Subcutaneous abdominal adipose tissue (tissue), 5 donors: ENCODE data around the gene WARS2.
"Not testable (repeated sequence)": the region's sequence is repeated elsewhere in the genome, so short reads cannot be mapped to it uniquely, and the experiment has no call there.

ENCODE experiments used
- H3K27ac ChIP-seq: one replicate; pipeline ENCODE4 v1.7.0; 2013; ENCODE audit warnings: low read depth, mild to moderate bottlenecking, inconsistent platforms, low read length, moderate library complexity
- H3K27me3 ChIP-seq, 5 donors: one replicate each; pipeline ENCODE4 v1.7.0; 2013; ENCODE audit warnings: low read length in 5 of 5, inconsistent platforms in 1 of 5; ENCODE audit not compliant: control insufficient read depth in 5 of 5, insufficient read depth in 4 of 5
- H3K36me3 ChIP-seq, 5 donors: one replicate each; pipeline ENCODE4 v1.7.0; 2013; ENCODE audit warnings: low read length in 5 of 5; ENCODE audit not compliant: control insufficient read depth in 5 of 5, insufficient read depth in 5 of 5
- H3K4me1 ChIP-seq, 5 donors: one replicate each; pipeline ENCODE4 v1.7.0; 2013; ENCODE audit warnings: low read length in 5 of 5, mild to moderate bottlenecking in 3 of 5, moderate library complexity in 1 of 5; ENCODE audit not compliant: control insufficient read depth in 5 of 5, insufficient read depth in 5 of 5
- H3K4me3 ChIP-seq, 5 donors: one replicate each; pipeline ENCODE4 v1.7.0; 2013; ENCODE audit warnings: low read length in 5 of 5, low read depth in 1 of 5
- H3K9ac ChIP-seq, 5 donors: one replicate each; pipeline ENCODE4 v1.7.0; 2013; ENCODE audit warnings: low read length in 5 of 5, mild to moderate bottlenecking in 4 of 5, moderate library complexity in 3 of 5
- H3K9me3 ChIP-seq, 5 donors: one replicate each; pipeline ENCODE4 v1.7.0; 2013; ENCODE audit warnings: low read length in 5 of 5; ENCODE audit not compliant: control insufficient read depth in 5 of 5
- donor health status: healthy.
- donor health status: healthy.
- donor health status: healthy.
- donor health status: healthy.
- donor health status: healthy.

The WARS2 gene

DNA sequence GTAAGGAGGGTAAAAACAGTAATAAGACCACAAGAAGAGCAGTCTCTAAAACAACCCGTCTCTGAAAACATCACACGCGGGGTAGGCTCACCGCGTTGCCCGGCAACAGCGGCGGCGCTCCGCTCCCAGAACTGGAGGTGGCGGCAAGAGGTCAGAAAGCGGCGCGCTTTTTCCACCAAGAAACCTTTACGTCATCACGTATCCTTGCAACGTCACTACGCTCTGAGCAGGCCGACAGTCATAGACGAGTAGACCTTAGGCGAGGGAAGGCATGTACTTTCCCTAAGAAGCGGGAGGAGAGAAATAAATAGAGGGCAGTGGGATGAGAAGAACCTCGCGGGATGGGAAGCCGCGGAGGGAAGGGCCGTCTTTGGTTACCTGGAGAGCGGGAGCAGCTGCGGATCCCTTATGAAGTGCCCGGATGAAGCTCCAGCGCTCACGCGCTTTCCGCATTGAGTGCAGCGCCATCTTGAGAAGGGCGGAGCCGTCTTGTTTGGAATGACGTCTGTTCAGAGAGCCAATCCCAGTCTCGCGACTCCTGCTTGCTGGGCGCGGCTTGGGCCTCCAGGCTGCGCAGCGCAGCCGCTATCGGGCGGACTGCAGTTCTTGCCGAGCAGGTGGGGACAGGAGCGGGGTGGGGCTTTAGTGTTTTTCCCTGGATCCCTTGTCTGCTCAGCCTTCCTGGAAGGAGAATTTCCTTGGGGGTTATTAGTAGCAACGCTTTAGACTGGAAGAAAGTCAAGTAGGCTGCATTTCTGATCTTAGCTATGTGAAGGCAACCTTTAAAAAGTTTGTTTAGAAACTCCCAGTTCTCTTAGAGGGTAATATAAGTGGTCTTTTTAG, at the start of gene WARS2:
WARS2 (minus strand) TSS at position 477 of the 843 bp plus-strand sequence; CDS start at position 468, 9 bp downstream.
- Histone ChIP-seq H3K27ac (peak within 1 kb of the TSS; percentile 99), H3K9me3 (no peaks in the 10 kb centered on the region), H3K27me3 (no peaks in the 10 kb centered on the region), H3K9ac (peak within 1 kb of the TSS; percentile 82 to 94 (median 93)), H3K4me1 (peaks cover 0 to 30% (median 27%) of the 10 kb centered on the region in 5 donors), H3K4me3 (peak within 1 kb of the TSS; percentile 75 to 97 (median 81)), H3K36me3 (peaks cover 0 to 3% (median 0%) of the 10 kb centered on the region in 5 donors)

DNA sequence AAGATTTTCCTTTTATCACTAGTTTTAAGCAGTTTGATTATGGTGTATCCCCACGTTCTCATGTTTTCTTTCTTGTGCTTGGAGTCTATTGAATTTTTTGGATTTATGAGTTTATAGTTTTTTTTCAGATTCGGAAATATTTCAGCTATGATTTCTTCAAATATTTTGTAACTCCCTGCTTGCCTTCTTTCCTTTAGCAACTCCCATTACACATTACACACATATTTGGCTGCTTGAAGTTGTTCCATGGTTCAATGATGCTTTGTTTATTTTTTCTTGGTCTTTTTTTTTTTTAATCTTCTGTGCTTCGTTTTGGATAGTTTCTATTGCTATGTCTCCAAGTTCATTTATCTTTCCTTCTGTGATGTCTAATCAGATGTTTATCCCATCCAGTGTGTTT, 48.5 kb upstream of the WARS2 start:
- Histone ChIP-seq H3K36me3 (no peaks in the 10 kb centered on the region), H3K9ac (no peak overlapping the region), H3K27me3 (no peaks in the 10 kb centered on the region), H3K4me1 (peaks cover 0 to 4% (median 0%) of the 10 kb centered on the region in 5 donors), H3K9me3 (no peaks in the 10 kb centered on the region), H3K4me3 (no peak overlapping the region), H3K27ac (no peak overlapping the region)

DNA sequence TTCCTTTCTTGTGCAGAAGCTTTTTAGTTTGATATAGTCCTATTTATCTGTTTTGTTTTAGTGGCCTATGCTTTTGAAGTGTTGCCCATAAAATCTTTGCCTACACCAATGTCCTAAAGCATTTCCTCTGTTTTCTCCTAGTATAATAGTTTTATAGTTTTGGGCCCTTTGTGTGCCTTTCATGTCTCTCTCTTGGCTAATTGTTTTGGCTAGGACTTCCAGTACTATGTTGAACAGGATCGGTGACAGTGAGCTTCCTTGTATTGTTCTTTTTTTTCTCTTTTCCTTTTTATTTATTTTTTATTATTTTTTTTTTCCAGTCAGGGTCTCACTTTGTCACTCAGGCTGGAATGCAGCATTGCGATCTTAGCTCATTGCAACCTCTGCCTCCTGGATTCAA, 47.0 kb upstream of the WARS2 start:
- H3K27me3 ChIP-seq = no peaks in the 10 kb centered on the region
- no peak overlapping the region for H3K27ac ChIP-seq
- H3K36me3 ChIP-seq = peaks cover 0 to 2% (median 0%) of the 10 kb centered on the region in 5 donors
- no peak overlapping the region for H3K9ac ChIP-seq
- peaks cover 0 to 4% (median 0%) of the 10 kb centered on the region in 5 donors for H3K4me1 ChIP-seq
- no peaks in the 10 kb centered on the region for H3K9me3 ChIP-seq
- H3K4me3 ChIP-seq = no peak overlapping the region

DNA sequence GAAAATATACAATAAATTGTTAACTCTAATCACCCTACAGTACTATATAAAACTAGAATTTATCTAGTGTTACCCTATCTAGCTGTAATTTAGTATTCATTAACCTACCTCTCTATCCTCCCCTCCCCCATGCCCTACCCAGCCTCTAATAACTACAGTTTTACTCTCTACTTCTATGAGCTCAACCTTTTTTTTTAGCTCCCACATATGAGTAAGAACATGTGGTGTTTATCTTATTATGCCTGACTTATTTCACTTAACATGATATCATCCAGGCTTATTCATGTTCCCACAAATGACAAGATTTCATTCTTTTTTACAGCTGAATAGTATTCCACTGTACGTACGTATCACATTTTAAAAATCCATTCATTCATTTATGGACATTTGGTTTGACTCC, 46.0 kb upstream of the WARS2 start:
- Histone ChIP-seq H3K9me3 (no peaks in the 10 kb centered on the region), H3K9ac (no peak overlapping the region), H3K4me3 (no peak overlapping the region), H3K27me3 (no peaks in the 10 kb centered on the region), H3K27ac (no peak overlapping the region), H3K36me3 (peaks cover 0 to 2% (median 0%) of the 10 kb centered on the region in 5 donors), H3K4me1 (peaks cover 0 to 4% (median 0%) of the 10 kb centered on the region in 5 donors)

DNA sequence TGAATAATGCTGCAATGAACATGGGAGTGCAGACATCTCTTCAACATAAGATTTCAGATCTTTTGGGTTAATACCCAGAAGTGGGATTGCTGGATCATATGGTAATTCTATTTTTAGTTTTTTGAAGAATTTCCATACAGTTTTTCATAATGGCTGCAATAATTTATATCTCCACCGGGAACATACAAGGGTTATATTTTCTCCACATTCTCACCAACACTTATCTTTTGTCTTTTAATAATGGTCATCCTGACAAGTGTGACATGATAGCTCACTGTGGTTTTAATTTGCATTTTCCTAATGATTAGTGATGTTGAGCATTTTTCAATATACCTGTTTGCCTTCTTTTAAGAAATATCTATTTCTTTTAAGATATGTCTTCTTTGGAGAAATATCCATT, 44.5 kb upstream of the WARS2 start:
- Histone ChIP-seq H3K27me3 (no peaks in the 10 kb centered on the region), H3K9me3 (no peaks in the 10 kb centered on the region), H3K9ac (no peak overlapping the region), H3K36me3 (peaks cover 0 to 5% (median 3%) of the 10 kb centered on the region in 5 donors), H3K4me3 (no peak overlapping the region), H3K27ac (no peak overlapping the region), H3K4me1 (peaks cover 0 to 4% (median 0%) of the 10 kb centered on the region in 5 donors)

DNA sequence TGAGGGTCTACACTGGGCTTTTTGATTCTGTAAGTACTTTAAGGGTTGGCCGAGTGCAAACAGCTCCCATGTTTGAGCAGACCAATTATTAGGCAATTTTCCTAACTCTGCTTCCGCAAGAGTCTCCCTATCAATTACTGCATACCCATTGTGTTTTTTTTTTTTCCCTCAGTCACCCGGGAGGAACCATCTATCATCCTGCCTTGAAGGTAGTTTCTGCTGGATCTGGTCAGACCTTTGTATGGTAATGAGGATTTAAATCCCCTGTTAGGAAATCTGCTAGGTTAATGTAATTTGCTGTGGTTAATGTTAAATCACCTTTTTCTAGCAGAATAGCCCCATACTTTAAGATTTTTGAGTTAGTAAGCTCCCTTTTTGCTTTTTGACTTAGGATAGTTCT, 40.8 kb upstream of the WARS2 start:
- no peak overlapping the region for H3K4me3 ChIP-seq
- peaks cover 0 to 8% (median 0%) of the 10 kb centered on the region in 5 donors for H3K4me1 ChIP-seq
- peaks cover 0 to 3% (median 0%) of the 10 kb centered on the region in 5 donors for H3K9me3 ChIP-seq
- H3K27ac ChIP-seq = no peak overlapping the region
- H3K9ac ChIP-seq = no peak overlapping the region
- no peaks in the 10 kb centered on the region for H3K27me3 ChIP-seq
- H3K36me3 ChIP-seq = peaks cover 0 to 17% (median 5%) of the 10 kb centered on the region in 5 donors

DNA sequence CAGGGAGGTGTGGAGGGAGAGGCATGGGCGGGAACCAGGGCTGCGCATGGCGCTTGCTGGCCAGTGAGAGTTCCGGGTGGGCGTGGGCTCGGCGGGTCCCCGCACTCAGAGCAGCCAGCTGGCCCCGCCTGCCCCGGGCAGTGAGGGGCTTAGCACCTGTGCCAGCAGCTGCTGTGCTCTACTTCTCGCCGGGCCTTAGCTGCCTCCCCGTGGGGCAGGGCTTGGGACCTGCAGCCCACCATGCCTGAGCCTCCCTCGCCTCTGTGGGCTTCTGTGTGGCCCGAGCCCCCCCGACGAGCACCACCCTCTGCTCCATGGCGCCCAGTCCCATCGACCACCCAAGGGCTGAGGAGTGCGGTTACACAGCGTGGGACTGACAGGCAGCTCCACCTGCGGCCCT, 38.6 kb upstream of the WARS2 start:
- H3K4me3 ChIP-seq = no peak overlapping the region
- no peak overlapping the region for H3K9ac ChIP-seq
- H3K27me3 ChIP-seq = no peaks in the 10 kb centered on the region
- no peak overlapping the region for H3K27ac ChIP-seq
- peaks cover 0 to 8% (median 0%) of the 10 kb centered on the region in 5 donors for H3K4me1 ChIP-seq
- peaks cover 0 to 17% (median 5%) of the 10 kb centered on the region in 5 donors for H3K36me3 ChIP-seq
- peaks cover 0 to 3% (median 0%) of the 10 kb centered on the region in 5 donors for H3K9me3 ChIP-seq

DNA sequence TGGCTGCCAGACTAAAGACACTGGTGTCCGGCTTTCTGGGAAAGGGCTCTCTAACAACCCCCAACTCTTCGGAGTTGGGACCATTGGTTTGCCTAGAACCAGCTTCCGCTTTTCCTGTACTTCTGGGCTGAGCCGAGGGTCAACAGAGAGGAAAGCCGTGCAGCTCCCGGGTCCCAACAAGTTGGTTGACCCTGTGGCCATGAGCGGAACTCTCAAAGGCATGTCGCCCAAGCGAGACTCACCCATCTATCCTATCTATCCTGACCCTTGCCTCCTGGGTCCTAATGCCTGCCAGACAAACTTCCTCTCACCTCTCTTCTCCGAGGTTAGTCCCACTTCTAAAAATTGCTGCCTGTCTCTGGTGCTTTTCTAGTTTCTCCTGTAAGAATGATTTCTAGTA, 32.5 kb upstream of the WARS2 start:
- H3K9ac ChIP-seq, H3K9me3 ChIP-seq, H3K4me1 ChIP-seq, H3K27ac ChIP-seq, H3K36me3 ChIP-seq, H3K27me3 ChIP-seq, H3K4me3 ChIP-seq: not testable (repeated sequence)

DNA sequence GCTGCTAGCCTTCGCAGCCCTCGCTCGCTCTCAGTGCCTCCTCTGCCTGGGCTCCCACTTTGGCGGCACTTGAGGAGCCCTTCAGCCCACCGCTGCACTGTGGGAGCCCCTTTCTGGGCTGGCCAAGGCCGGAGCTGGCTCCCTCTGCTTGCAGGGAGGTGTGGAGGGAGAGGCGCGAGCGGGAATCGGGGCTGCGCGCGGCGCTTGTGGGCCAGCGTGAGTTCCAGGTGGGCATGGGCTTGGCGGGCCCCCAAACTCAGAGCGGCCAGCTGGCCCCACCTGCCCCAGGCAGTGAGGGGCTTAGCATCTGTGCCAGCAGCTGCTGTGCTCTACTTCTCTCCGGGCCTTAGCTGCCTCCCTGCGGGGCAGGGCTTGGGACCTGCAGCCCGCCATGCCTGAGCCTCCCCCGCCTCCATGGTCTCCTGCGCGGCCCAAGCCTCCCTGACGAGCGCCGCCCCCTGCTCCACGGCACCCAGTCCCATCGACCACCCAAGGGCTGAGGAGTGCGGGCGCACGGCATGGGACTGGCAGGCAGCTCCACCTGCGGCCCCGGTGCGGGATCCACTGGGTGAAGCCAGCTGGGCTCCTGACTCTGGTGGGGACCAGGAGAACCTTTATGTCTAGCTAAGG, 31.0 kb upstream of the WARS2 start:
- not testable (repeated sequence) for H3K27ac ChIP-seq, H3K9ac ChIP-seq, H3K27me3 ChIP-seq, H3K9me3 ChIP-seq, H3K36me3 ChIP-seq, H3K4me3 ChIP-seq, H3K4me1 ChIP-seq

DNA sequence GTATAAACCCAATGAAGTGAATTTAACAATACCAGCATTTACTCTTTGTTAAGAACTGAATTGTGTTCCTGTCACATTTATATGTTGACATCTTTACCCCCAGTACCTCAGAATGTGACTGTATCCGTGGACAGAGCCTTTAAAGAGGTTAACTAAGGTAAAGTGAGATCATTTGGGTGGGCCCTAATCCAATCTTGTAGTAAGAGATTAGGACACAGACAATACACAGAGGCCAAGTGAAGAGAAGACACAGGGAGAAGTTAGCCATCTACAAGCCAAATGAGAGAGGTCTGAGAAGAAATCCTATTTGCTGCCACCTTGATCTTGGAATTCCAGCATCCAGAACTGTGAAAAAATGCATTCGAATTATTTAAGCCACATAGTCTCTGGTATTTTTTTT, 22.9 kb upstream of the WARS2 start:
- H3K4me3 ChIP-seq = no peak overlapping the region
- H3K9ac ChIP-seq = no peak overlapping the region
- peaks cover 0 to 14% (median 12%) of the 10 kb centered on the region in 5 donors for H3K36me3 ChIP-seq
- H3K4me1 ChIP-seq = peaks cover 2 to 22% (median 19%) of the 10 kb centered on the region in 5 donors
- H3K27me3 ChIP-seq = no peaks in the 10 kb centered on the region
- H3K9me3 ChIP-seq = no peaks in the 10 kb centered on the region
- H3K27ac ChIP-seq = no peak overlapping the region
